Measurements from ENCODE around the gene PTHLH.

PTHLH gene

DNA sequence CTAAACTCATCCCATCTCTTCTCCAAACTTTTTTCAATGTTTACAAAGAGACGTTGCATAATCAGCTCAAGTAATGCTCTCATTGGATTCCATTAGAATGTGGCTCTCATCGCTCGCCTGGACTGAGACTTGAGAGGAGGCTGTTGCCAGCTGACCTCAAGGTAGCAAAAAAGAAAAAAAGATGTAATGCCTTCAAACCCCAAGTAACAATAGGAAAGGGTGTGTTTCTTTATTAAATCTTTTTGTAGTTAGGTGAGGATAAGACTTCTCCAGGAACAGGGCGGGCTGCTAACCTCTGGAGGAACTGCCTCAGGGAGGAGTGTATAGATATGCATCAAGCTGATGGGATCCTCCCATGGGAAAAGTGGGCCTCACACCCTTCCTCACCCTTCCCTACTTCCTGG, 956 bp upstream of the PTHLH start:
- DNase-seq (ENCODE audit: low read depth), result no peak

DNA sequence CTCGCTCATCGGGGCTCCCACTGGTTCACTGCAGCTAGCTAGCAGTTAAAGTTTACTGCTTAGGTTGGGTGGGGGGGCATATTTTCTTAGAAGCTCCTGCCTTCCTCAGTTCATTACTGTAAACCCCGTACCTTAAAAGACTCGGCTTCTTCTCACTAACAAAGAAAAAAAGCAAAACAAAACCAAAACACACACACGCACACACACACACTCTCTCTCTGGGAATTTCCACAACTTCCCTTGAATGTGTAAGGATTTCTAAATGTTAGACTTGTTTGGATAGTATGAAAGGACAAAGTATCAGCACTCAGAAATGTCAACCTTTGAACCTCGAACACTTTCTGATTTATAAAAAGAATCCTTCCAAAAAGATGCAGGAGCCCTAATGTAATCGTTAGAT, 927 bp downstream of the PTHLH start:
- DNase-seq (ENCODE audit: low read depth), result no peak

DNA sequence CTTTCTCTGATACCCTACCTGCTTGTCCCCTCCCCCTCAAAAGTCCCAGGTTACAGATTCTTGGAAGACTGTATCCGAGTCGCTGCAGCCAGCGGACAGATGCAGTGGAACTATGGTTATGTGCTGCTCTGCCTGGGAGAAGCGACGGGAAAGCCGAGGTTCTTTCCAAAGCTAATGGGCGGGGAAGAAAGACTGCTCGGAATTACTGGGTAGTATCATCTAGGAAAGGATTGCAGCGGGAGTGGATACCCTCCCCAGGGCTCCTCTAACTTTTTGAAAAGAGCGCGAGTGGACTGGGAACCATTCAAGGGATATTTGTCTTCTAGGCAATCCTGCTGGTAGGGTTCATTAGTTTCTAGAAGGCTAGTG, 1.4 kb downstream of the PTHLH start:
- no peak for DNase-seq (ENCODE audit: low read depth)

DNA sequence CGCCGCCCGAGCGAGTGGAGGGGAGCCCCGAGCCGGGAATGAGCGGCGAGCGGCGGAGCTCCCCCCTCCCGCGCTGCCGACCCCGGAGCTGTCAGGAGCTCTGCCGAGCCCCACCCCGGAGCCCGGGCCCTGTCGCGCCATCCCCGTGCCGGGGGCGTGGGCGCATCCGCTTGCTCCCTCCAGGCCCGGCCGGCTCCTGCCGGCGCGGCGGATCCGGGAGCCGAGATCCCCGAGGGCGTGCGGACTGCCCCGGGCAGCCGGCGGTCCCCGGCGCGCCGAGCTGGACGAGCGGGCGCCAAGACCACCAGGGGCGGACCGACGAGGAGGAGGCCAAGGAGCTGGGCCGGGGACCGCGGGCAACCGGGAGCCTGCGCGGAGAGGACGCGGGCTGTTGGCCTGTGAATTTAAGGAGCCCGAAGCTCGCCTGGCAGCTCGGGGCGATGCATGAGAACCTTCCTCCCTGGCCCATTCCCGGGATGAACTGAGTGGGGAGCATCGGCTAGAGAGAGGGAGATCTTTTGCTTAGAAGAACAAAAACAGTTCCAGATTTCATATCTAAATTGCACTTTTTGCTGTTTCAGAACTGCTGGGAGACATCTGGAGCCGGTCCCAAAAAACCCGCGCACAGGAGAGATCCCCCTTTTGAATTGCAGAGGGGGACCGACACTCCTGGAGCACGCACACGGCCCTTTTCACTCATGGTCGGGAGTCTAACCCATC, 2.0 kb downstream of the PTHLH start:
- DNase-seq (ENCODE audit: low read depth), result no peak

DNA sequence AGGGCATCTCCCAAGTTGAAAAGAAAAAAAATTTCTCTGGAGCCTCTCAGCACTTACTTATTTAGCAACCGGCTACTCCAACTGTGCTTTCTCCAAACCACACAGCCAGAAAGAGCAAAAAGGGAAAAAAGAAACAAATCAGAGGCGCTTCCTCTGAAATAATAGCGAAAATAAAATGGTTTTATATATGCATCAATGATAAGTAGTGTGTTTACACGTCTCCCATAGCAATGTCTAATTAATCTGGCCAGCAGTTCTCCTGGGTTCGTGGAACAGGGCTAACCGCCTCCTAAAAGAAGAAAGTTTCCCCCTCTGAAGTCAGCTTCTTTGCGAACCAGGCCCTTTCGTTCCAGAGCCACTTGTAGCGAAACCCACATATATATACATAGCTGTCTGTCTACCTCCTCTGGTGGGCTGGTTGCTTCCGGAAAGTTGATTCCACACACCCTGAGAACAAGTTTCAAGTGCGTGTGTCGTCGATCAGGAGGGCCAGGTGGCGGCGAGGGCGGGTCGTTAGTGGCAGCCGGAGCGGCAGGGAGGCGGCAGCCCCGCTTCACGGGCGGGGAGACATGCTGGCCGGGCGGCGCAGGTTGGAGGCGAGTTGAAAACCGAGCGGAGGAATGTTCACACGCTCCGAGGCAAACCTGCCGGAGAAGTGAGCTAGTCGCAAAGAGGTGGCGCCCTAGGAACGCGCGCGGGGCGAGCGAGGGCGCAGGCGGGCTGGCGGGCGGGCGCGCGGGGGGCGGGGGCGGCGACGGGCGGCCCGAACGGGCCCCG, 2.7 kb downstream of the PTHLH start:
- peak; percentile 3 for DNase-seq (ENCODE audit: low read depth)

DNA sequence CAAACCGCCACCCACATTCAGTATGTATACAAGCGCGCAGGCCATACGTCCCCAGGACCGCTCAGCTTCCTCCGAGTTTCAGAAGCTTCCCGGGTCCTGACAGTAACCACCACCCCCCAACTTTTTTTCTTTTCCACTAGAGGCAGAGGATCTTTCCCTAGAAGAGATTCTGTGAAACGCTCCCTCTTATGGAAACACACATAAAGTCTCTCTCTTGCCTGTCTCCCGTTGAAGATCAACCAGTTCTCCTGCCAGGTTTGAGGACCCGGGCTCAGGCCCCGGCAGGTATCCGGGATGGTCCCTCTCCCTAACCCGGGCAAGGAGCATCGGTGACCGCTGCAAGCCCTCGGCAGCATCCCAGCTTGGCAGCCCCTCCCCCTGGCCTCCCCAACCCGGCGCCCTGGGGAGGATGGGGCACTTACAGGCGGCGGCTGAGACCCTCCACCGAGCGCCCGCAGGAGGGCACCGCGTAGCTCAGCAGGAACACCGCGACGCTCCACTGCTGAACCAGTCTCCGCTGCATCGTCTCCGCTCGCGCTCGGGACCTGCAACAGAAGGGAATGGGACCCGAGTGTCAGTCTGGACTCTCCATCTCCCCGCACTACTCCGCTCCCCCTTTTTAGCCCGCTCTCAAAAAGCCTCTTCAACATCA, 3.4 kb downstream of the PTHLH start:
- no peak for DNase-seq (ENCODE audit: low read depth)

DNA sequence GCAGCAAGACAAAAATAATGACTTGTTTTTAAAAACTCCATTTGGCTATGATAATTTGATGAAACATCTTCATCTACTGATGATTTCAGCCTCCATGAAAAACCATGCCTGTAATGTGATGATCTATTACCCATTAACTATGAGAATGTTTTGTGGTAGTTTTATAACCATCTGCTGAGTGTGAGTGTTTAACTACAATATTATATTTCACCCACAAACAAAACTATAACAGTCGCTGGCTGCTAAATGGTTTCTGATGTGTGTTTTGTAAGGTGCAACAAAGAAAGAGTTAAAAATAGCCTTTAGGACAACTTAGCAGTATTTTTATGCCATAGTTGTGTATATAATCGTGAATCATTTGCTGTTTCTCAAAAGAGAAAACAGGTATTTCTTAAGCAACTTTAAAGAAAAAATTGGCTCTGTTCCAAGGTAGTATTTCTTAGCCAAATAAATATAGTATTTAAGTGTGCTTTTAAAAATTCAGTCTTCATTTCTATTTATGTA, 4.9 kb downstream of the PTHLH start:
- no peak for DNase-seq (ENCODE audit: low read depth)

DNA sequence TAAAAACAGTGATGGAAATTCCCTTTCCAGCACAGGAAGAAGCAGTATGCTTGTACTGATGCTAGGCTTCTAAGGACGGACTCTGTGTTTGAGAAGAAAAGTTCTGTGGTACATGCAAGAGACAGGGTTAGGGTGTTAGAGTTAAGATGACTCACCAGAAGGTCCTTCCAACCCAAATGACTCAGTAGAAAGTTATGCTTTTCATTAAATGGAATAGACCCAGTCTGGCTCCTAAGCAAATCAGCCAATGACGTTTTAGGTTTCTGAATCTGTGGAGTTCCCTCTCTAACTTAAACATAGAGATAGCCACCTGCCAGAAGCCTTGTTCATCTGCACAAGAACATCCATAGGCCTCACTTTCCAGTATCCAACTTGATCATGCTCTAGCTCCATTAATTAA, 5.7 kb downstream of the PTHLH start:
- no peak for DNase-seq (ENCODE audit: low read depth)

DNA sequence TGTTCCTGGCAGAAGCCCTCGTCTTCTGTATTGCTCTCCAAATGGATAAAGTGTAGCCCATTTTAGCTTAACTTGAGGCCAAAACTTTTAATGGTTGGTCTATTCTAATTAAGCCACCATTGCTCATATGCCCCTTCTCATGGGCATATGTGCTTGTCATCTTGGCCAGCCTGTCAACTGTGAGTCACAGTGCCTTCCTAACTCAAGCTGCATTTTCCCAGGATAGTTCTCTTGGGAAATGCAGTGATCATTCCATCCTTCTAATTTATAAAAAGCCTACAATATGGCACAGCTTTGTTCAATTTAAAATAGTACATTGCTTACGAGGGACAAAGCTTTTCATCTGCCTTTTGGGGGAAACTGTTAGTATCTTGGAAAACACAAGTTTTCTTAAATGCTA, 6.6 kb downstream of the PTHLH start:
- no peak for DNase-seq (ENCODE audit: low read depth)

DNA sequence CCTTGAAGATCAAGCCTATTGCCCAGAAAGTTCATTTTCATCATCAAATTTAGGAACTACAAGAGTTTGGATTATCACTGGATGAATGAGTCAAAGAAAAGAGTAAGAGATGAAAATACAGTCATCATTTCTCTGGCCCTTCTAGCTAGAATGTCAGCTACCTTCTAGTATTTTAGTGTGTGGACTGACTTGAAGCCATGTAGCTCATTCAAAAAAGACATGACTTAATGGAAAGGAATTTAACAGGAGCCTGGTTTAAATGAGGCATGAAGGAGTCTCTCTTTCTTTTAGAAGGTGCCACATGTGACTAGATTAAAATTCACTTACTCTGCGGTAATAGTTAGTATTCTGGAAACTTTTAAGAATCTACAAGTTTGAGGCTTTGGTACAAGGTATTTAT, 7.1 kb downstream of the PTHLH start:
- no peak for DNase-seq (ENCODE audit: low read depth)

DNA sequence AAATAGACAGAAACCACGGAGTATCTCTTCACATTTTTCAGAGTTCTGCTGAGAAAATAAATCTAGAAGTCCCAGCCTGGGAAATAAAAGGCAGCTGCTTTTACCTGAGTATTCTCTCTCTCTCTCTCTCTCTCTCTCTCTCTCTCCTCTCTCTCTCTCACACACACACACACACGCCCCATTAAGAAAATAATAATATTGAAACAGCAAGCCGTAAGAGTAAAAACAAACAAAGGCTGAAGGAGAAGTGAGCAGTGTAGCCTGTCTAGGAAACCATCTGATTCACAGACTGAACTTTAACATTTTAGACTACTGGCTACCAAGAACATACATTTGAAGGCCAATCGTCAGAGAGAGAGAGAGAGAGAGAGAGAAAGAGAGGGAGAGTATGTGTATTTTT, 8.4 kb downstream of the PTHLH start:
- DNase-seq (ENCODE audit: low read depth), result no peak

DNA sequence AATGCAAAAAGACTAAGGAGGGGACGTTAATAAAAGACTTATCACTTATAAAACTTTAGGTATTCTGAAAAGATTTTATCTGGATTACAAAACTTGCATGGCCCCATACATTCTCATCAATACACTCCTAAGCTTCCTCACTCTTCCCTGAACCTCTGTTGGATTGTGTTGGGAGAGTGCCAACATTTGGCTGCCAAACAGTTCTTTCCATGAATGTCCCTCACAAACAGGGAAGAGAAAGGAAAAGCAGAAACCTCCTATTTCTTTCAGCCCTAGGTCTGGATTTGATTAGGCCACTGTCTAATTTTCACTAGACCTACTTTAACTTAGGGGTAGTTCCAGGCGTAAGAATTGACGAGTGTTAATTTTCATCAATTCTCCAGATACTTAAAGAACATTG, 11.7 kb downstream of the PTHLH start:
- no peak for DNase-seq (ENCODE audit: low read depth)

DNA sequence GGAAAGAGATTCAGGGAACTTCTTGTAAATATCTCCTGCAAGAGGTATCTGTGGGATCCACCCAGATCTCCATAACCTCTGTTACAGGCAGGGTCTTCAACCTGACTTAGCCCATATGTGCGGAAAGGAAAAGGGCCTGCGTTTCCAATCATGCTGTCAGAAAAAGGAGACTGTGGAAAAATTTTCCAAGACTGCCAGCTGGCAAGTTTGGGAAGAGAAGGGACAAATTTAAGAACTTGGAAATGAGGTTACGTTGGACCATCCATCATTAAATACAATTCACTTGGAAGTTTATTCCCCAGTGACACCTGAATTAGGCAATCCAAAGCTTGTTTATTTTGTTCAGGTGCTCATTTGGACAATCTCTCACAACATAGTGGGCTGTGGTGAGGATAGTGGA, 13.9 kb downstream of the PTHLH start:
- DNase-seq (ENCODE audit: low read depth), result no peak

DNA sequence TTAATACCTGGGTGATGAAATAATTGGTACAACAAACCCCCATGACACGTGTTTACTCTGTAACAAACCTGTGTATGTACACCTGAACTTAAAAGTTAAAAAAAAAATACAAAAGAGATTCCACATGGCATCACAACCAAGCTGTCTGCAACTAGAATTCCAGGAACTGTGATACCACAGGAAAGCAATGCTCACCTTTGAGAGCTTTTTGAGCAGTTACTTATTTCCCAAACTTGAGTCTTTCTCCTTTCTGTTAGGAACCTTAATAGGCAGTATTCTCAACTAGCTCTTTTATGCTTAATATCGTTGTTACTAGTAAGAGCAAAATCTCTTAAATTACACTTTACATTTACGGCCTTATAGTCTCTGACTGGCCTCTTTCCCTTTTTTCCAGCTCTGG, 15.2 kb downstream of the PTHLH start:
- DNase-seq (ENCODE audit: low read depth), result no peak

DNA sequence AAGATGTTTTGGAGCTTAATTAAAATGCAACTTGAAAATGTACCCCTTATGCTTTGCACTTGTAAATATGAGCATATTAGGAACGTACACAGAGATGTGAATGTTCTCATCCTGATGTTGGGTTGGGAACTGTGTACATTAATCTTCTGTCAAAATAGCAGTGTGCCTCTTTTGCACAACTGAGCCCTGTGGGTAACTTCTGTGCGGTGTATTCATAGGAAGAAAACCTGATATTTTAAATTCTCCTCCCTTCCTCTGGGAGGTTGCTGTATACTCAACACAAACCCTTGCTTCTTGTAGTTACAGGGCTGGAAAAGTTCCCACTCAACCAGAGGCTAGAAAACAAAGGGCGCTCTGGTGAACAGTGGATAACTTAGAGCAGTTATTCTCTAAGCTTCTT, 18.7 kb downstream of the PTHLH start:
- DNase-seq (ENCODE audit: low read depth), result no peak

DNA sequence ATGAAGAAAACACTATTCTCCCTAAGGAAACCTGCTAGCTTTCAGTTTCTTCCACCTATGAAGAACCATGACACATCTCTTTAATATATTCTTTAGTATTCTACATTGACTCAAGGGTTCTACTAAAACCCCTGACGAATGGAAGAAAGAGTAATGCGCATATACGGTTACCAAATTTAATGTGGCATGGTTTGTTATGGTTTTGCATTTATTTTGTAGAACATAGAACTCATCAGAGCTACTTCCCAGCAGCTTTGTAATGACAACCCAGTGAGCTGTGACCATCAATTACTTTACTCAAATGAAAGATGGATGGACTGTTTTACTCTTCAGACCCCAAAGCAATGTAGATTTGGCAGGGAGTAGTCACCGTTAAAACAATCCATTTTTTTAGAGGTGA, 19.2 kb downstream of the PTHLH start:
- DNase-seq (ENCODE audit: low read depth), result no peak

DNA sequence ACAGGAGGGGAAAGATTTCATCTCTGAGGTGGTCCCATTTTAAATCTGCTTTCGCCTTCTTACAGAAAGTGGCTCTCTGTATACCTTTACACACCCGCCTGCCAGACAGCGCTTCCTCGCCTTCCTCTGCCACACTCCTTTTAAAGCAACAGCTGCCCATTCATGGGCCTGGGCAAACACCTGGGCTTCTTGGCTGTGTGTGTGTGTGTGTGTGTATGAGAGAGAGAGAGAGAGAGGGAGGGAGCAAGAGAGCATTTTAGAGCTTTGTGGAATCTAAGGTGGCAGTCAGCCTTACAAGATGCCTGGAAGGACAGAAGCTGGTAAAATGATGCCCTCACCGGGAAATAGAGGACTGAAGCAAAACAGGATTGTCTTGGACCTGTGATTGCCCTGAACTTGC, 20.0 kb downstream of the PTHLH start:
- DNase-seq (ENCODE audit: low read depth), result no peak

DNA sequence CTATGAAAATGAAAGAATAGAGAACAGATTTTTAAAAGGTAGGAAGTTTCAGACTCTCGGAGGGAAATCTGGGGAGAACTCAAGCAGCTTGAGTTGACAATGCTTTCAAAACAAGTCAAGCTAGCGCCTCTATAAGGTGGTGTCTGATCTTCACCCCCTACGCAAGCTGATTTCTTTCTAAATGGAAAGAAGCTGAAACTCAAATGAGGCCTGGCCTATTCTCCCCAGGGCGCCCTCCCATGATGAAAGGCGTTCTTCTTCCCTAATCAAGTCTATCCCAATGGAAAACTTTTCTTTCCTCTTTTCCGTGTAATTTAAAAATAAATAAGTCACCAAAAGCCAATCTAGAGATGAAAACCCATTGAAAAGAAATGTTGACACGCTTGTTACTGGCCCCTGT, 20.6 kb downstream of the PTHLH start:
- DNase-seq (ENCODE audit: low read depth), result no peak

DNA sequence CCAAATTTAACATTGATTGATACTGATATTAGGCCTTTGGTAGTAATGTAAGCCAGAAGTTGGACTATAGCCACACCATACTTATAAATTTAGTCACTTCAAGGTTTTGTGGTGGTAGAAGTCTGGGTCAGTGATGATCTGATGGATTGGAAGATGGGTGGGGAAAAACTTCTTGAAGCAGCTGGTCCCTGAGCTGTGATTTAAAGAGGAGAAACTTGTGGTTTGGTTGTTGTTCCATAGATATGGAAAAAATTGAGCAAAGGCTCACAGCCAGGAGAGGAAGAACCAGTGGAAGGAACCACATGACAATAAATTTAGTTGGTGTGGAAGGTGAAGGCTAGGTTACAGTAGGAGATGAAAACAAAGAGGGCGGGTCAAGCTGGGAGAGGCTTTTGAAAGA, 26.1 kb downstream of the PTHLH start:
- no peak for DNase-seq (ENCODE audit: low read depth)

DNA sequence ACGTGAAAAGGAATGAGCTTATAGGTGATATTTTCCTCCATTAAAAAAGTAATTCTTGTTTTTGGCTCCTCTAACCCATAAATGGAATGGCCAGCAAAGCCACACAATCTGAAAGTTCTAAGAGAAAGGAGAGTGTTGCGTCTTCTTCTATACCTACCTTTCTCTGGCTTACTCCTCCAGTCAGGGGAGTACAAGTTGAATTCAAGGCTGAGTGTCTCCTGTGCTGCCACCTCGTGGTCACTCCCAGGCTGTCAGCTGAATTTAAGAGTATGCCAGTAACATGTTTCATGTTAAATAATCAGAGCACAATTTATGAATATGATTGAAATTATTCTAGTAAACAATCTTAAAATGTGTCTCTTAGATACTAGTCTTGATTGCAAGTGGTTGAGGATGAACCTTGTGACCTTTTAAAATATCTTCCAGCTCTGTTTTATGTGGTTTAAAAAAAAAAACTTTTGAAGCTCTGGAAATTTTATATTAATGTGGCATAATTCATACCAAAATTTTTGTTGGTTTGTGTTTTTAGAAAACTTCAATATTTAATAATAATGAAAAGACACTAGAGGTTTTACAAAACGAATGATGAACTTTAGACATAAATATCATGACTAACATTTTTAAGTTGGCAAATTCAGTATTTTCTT, 31.7 kb downstream of the PTHLH start:
- peak; percentile 35 for DNase-seq (ENCODE audit: low read depth)

DNA sequence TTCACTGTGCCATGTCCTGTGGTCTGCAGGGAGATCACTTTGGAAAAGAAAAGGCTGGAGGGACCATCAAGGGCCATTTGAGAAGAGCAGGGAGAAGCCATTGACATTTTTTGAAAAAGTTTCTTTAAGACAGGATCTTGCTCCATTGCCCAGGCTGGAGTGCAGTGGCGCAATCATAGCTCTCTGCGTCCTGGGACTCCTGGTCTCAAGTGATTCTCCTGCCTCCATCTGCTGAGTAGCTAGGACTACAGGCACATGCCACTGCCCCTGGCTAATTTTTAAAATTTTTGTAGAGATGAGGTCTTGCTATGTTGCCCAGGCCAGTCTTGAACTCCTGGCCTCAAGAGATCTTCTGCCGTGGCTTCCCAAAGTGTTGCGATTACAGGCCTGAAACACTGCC, 32.3 kb downstream of the PTHLH start:
- no peak for DNase-seq (ENCODE audit: low read depth)

DNA sequence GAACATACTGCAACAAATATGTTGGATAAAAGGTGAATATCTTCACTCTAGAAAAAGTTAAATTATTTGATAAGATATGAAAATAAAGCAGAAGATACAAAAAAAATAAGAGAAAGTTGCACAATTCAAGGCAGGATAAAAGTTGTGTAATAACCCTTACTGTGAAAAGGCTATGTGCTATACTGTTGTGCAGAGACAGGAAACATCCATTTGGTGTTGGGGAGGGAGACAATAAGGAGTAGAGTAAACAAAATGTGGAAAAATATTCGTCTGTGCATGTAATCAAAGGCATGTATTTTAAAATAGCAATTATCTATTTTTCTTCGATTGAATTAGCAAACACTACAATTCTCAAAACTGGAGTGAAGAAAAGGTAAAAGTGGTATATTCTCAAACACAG, 34.8 kb downstream of the PTHLH start:
- no peak for DNase-seq (ENCODE audit: low read depth)

DNA sequence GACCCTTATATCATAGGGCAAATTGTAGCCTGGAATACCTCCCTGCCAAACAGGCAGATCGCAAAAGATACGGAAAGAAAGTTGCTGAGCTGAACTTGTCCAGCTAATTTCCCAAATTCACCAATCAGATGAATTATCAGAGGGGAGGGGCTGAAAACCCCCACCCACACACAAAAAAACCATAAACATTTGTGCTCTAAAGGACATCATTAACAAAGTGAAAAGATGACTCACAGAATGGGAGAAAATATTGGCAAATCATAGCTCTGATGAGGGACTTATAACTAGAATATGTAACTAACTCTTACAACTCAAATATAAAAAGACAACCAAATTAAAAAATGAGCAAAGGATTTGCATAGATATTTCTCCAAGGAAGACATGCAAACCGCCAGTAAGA, 36.3 kb downstream of the PTHLH start:
- no peak for DNase-seq (ENCODE audit: low read depth)

All from stimulated activated CD8-positive, alpha-beta memory T cell treated with anti-CD3 and anti-CD28 coated beads, Interleukin-12 subunit alpha, Interleukin-12 subunit beta, amount 100 ng/mL, for 4 hours (primary cell).